Measurements from ENCODE around the gene GHRL.

The GHRL gene

GRCh38 chr3:10242182-10243065, 50.3 kb downstream of the GHRL start:
- H3K4me3 ChIP-seq (ENCODE audit: low read depth, low read length), result no peak overlapping the region
- no peak for TF ChIP-seq CTCF (IDR thresholded peaks at IDR 0.05; ENCODE audit: insufficient read depth, low read depth, low read length, missing control alignments)
- peak; percentile 53 for DNase-seq (ENCODE audit: low read depth)

- TF ChIP-seq CTCF (IDR thresholded peaks at IDR 0.05; ENCODE audit: insufficient read depth, low read depth, low read length, missing control alignments), result no peak
- no peak for DNase-seq (ENCODE audit: low read depth)
Measured at GRCh38 chr3:10240799-10241198, 51.9 kb downstream of the GHRL start.

GRCh38 chr3:10238345-10239183, 54.2 kb downstream of the GHRL start:
- TF ChIP-seq CTCF (IDR thresholded peaks at IDR 0.05; ENCODE audit: insufficient read depth, low read depth, low read length, missing control alignments), result no peak
- no peak overlapping the region for H3K4me3 ChIP-seq (ENCODE audit: low read depth, low read length)
- DNase-seq (ENCODE audit: low read depth), result peak; percentile 51

More at GRCh38 chr3:10240799-10241198, 51.9 kb downstream of the GHRL start:
- H3K4me3 ChIP-seq (ENCODE audit: low read depth, low read length), result no peak overlapping the region
